GM13976 (cell line): ENCODE data around the gene RGS12.

ENCODE experiments used
- DNase-seq: peaks from one replicate; pipeline ENCODE4 v3.0.0; 2012; ENCODE audit warnings: low spot score
- in situ Hi-C: fragments of 300-500 bp; cut with MboI; formaldehyde crosslinking; loops from one replicate; pipeline ENCODE4 v1.12.0; 2022; ENCODE audit warnings: low sequenced_read_pairs, mixed read lengths, inconsistent platforms; ENCODE audit not compliant: unreplicated experiment
- TF ChIP-seq, protein P1 (sequence below): IDR thresholded peaks from 2 replicates; pipeline ENCODE4 v1.5.1; 2012; ENCODE audit warnings: borderline replicate concordance, mild to moderate bottlenecking; ENCODE audit not compliant: insufficient read depth; ENCODE audit errors: extremely low read depth, missing control alignments, control extremely low read depth

Gene RGS12

DNA sequence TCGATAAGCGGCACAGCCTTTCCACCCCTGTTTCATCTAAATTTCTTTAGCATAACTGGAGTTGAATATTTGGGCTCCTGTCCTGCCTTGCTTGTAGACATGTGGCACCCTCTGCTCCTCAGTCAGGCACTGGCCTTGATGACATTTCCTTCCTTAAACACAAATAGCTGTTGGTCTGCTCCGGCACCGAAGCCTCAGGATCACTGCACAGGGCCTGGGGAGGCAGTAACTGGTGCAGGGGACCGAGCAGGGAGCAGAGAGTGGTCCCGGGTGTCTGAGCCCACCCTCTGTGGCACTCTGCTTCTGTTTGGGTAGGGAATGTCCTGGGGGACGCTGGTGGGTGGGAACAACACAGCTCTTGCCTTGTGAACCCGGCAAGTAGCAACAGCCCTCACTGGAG lies 13.6 kb downstream of the RGS12 start:
- DNase-seq = no peak
- in situ Hi-C loops = no loop called here
- TF ChIP-seq, protein P1, sequence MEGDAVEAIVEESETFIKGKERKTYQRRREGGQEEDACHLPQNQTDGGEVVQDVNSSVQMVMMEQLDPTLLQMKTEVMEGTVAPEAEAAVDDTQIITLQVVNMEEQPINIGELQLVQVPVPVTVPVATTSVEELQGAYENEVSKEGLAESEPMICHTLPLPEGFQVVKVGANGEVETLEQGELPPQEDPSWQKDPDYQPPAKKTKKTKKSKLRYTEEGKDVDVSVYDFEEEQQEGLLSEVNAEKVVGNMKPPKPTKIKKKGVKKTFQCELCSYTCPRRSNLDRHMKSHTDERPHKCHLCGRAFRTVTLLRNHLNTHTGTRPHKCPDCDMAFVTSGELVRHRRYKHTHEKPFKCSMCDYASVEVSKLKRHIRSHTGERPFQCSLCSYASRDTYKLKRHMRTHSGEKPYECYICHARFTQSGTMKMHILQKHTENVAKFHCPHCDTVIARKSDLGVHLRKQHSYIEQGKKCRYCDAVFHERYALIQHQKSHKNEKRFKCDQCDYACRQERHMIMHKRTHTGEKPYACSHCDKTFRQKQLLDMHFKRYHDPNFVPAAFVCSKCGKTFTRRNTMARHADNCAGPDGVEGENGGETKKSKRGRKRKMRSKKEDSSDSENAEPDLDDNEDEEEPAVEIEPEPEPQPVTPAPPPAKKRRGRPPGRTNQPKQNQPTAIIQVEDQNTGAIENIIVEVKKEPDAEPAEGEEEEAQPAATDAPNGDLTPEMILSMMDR = no peak

DNA sequence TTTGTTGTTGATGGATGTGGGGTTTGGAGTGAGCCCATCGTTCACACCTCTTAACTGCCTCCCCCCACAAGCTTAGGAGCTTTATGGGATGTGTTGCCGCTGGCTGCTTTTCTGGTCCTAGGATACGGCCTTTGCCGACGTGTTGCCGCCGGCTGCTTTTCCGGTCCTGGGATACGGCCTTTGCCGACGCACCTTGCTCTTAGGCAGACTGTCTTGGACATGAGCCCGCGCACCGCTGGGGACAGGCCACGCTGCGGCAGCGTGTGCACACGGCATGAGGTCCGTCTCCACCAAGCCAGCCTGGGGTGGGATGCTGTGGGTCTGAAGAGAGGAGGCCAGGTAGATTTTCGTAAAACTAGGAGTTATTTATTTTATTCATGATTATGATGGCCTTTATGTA lies 14.2 kb downstream of the RGS12 start:
- no peak for DNase-seq

DNA sequence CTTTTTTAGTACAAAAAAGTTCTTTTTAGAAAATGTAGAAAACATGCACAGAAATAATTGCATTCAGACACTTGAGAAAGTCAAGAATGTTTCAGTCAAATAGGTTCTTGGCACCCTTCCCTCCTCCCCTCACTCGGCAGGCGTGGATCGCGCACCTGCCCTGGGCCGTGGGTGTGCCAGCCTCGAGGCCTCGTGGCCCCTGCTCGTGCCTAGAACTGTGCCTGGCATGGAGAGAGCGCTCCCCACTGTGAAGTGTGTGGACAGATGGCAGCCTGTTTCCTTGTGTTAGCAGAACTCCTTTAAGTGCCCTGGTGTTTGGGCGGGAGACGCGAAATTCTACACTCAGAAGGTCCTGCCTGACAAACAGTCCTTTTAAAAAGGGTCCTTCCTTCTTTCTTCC lies 14.7 kb downstream of the RGS12 start:
- in situ Hi-C loops = no loop called here
- TF ChIP-seq, protein P1 = no peak
- no peak for DNase-seq

More for the DNA sequence above, 14.2 kb downstream of the RGS12 start:
- TF ChIP-seq, protein P1 = no peak
- in situ Hi-C loops = no loop called here

DNA sequence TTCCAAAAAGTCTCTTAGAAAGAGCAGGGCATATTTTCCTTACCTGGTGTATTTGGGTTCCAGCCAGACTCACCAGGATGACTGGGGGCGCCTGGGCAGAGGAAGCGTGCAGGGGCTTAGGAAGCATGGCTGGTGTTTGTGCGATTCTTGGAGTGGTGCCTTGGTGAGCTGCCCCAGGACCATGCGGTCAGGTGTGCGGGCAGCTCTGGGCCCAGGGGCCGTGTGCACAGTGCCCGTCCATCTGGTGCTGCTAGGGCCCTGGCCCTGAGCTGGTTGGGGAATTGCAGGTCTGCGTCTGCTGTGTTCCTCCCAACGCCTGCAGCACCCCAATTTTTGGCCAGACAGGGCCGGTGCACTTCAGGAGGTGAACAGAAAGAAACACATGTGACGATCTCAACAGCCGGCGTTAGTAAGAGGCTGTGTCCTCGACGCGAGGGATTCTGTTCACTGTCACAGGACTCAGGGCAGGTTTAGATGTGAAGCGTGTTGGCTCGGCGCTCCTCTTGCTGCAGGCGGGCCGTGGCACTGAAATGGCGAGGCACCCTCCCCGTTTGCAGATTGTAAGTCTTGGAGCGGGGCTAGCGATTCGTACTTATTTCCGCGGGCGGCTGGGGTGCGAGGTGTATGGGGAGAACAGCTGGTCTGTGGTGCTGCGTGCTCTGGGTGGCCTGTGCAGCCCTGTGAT lies 15.2 kb downstream of the RGS12 start:
- in situ Hi-C loops = no loop called here
- DNase-seq = no peak
- TF ChIP-seq, protein P1 = no peak

DNA sequence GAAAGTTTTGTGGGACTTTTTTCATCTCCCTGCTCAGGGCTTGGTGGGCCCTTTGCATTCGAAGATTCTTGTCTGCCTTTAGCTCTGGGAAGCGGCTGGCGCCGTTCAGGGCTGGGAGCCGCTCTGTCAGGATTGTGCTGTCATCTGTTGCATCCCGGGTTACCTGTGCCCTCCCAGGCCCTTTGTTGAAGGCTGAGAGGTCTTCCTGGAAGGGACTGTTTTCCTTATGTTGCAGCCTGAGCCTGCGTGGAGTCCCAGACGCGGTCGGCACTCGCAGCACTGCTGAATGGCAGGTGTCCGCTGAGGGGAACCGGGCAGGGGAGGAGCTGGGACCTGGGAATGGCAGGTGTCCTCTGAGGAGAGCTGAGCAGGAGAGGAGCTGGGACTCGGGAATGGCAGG lies 15.9 kb downstream of the RGS12 start:
- in situ Hi-C loops = no loop called here
- DNase-seq = no peak
- TF ChIP-seq, protein P1 = no peak

DNA sequence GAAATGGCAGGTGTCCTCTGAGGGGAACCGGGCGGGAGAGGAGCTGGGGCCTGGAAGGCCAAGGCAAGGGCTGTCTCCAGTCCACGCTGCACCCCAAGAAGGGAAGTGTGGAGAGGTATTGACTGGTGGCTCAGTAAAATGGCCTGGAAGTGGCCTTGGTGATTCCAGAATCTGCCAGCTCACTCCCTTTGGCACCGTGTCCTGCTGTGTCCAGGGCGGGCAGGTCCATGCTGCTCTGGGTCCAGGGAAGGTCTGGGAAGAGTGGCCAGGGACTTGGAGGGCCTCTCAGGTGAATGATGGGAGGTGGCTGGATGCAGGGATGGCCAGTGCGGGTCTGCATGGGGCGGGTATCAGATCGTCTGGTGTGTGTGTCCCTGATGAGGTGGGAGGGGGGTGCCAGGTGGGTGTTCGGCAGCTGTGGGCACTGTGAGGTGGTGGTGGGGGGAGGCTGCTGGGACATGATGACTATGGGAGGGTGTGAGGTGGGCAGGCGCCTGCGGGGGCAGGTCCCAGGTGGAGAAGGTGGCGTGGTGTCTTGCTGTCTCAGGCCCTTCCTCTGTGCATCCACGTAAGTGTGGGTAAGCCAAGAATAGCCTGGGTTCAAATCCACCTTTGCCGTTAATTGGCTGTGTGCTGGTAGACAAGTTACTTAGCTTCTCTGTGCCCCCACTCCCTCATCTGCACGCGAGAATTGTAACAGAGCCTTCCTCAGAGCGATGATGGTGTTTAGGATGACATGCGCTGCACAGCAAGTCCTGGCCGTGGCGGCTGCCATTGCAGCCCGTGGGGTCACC lies 17.7 kb downstream of the RGS12 start:
- DNase-seq = no peak
- in situ Hi-C loops = no loop called here
- TF ChIP-seq, protein P1 = no peak
